HG03558 (cell line): ENCODE results near the gene ERICH3.

Experiments
- ATAC-seq: cut with Tn5 transposase; IDR thresholded peaks from one replicate; pipeline ENCODE4 v1.9.1; 2021; ENCODE audit warnings: moderate number of reproducible peaks; ENCODE audit not compliant: unreplicated experiment; ENCODE audit errors: extremely low read depth

ERICH3 gene, protein sequence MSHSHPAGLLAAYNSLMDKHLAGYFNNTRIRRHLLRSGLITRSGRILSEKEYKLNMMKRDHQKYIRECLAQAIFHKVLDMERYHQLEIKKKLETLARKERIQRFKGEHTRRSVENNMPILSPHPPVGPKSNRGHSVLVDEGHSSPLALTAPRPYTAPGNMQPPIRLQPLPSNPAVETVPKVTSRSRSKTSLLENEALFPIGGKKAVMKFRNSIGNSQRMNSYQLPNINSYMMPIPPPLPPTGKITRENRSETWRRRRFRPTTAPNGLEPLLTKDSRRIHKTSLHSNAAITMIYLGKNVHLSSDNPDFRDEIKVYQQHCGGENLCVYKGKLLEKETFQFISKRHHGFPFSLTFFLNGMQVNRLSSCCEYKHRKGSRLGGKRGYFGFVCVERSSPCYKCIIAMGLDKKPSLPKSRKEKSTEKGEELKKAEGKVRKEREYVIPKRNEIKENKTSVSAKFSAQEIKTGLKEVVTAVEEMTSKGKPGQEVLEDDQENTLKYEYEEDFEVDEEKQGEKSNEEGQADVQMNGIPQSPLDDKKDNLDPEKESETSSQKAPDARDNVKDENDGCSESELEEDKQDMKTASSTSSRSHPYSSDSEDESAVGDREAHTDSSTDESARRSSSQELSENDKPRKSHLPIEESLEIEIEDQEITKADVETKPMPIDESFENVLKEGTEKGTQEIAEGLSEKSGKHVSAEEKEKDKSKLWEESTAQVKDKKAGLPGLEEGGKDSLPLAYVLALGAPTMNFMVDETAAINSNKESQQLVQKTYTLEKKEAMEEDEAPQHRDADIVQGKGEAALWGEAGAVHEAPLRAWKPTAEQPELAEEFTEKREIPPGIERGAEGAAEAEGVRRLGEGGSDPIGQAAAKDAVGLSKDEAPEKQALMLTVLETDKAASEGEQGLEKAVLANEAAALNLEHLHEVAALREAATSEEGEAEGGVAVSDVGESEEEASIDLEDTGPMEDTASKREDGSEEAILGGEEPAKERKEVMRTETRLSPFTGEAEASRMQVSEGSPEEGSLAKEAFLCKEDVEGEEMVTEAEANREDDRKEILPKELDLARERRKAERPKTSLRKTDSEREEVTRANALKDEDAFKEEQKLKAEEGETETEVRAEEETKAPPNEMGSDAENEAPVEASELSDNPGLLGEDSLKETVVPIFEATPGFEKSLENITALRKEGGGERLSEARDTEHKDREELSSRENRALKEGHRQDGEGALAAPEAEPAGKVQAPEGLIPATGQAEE (N-terminal part only)

GRCh38 chr1:74673351-74674111 is at the start of gene ERICH3:
Gene ERICH3 (minus strand): TSS chr1:74673792. CDS start chr1:74673519, 273 bp downstream.
- no peak for ATAC-seq

GRCh38 chr1:74717626-74718025 is 44.0 kb upstream of the ERICH3 start:
- no peak for ATAC-seq

DNA sequence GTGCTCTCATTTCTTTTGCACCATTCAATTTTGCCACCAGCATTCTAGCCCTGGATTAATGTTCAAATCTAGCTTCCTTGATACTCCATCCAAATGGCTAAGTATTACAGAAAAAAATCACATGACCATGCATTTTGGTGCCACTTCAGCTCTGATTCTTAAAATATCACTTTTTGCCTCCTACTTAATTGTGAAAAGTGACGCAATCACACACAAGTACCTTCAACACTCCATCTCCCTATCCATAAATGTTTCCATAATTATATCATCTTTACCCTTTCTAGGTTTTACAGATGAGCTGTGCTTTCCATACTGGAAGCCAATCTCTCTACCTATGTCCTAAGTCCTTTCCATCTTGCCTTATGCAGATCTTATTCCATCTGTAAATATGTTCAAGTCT is 43.2 kb upstream of the ERICH3 start:
- no peak for ATAC-seq

- no peak for ATAC-seq
Measured at GRCh38 chr1:74715806-74716205, 42.2 kb upstream of the ERICH3 start.

GRCh38 chr1:74715236-74715502 is 41.6 kb upstream of the ERICH3 start:
- ATAC-seq = no peak

- ATAC-seq = peak; percentile 76
Measured at GRCh38 chr1:74714429-74715235, 41.0 kb upstream of the ERICH3 start.

- no peak for ATAC-seq
Measured at GRCh38 chr1:74713849-74714248, 40.3 kb upstream of the ERICH3 start.

DNA sequence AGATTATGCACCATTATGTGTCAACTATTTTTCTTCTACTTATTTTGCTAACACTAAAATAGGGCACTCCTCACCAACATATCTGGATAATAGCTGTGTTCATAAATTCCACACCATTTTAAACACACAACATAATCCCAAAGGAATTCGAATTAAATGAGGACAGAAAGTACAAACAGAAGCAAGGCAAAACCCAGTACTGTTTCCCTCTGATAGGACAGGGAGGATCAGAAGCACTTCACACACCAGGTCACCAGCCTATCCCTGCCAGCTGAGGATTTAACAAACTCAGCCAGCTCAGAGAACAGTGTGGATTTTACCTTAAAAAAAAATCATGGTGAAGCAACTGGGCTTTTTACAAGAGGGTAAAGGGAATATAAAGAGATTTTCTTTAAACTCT is 39.3 kb upstream of the ERICH3 start:
- no peak for ATAC-seq

GRCh38 chr1:74703386-74704182 is 30.0 kb upstream of the ERICH3 start:
- no peak for ATAC-seq

GRCh38 chr1:74699331-74699730 is 25.7 kb upstream of the ERICH3 start:
- no peak for ATAC-seq

DNA sequence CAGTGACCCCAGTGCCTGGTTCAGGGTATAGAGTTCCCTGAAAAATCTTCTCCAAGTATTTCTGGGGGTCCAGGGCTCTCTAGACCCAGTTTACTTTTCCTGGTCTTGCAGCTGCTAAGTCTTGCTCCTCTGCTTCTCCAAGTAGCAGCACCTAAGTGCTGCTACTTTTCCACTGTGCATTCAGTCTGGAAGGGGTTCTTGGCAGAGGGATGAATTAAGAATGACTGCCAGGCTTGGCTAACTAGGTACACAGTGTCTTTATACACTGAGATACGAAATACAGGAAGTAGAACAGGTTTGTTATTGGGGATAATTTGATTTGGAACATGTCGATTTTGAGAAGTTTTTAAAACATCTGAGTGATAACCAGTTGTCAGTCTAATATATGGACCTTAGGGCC is 24.2 kb upstream of the ERICH3 start:
- no peak for ATAC-seq

GRCh38 chr1:74693473-74693872 is 19.9 kb upstream of the ERICH3 start:
- no peak for ATAC-seq

- ATAC-seq = no peak
Measured at GRCh38 chr1:74690909-74691308, 17.3 kb upstream of the ERICH3 start.

DNA sequence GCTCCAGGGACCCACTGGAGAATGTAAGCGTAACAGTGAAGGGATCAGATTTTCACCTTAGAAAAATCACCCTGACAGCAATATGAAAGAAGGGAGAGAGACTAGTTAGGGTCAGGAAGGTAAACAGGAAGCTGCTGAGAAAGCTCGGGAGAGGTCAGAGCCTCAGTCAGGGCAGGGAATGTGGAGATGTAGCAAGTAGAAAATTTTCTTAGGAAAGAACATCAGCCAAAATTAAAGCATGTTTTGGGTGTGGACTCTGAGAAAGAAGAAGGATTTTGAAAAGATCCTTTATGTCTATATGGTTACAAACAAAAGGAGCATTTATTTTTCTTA is 16.7 kb upstream of the ERICH3 start:
- no peak for ATAC-seq

GRCh38 chr1:74689621-74690363 is 16.2 kb upstream of the ERICH3 start:
- no peak for ATAC-seq

- ATAC-seq = no peak
Measured at GRCh38 chr1:74686928-74687327, 13.3 kb upstream of the ERICH3 start.

GRCh38 chr1:74684301-74684700 is 10.7 kb upstream of the ERICH3 start:
- no peak for ATAC-seq

DNA sequence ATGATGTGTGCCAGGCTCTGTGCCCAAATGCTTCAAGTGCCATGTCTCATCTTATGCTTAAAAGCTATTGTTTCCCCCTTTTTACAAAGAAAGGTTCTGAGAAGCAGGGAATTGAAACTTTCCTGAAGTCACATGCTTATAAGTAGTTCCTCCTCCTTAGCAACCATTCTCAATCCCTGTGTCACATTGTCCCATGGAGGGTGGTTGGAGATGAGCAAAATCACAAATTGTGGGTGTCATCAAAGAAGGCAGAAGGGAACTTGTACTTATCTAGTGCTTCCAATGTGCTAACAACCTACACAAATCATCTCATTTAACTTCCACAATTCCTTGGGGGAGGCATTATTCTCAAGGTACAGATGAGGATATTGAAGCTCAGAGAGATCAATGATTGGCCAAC is 10.1 kb upstream of the ERICH3 start:
- no peak for ATAC-seq
